DMS79 (cell line): Measurements from ENCODE around the gene OR2V2.

Experiments used
- DNase-seq: peaks from one replicate; lab custom pipeline; 2025; lab: John Stamatoyannopoulos, UW

OR2V2 gene

GRCh38 chr5:181207214-181207959 is 60.0 kb downstream of the OR2V2 start:
- DNase-seq, result no peak

- DNase-seq, result no peak
Measured at GRCh38 chr5:181207960-181208253, 60.5 kb downstream of the OR2V2 start.
